GM12878 (cell line): Measurements from ENCODE around the gene RPL27A.

ENCODE experiments used
- CHD1 ChIP-seq: IDR thresholded peaks from 2 replicates; pipeline ENCODE4 v1.6.1; 2012; ENCODE audit warnings: low read depth, low read length, improper control_type of control experiment
- CTCF ChIP-seq, 3 experiments: IDR thresholded peaks in 2 of 3; conservative IDR thresholded peaks in 1 of 3; 2 replicates each; pipeline ENCODE4 v1.5.1; 2011; ENCODE audit warnings: low read depth in 3 of 3, low read length in 3 of 3, mild to moderate bottlenecking in 3 of 3, control low read depth in 2 of 3, moderate library complexity in 2 of 3, inconsistent platforms in 1 of 3, mixed read lengths in 1 of 3; ENCODE audit not compliant: control insufficient read depth in 2 of 3, insufficient read depth in 1 of 3; ENCODE audit errors: extremely low read depth in 1 of 3
- EP300 ChIP-seq, 2 experiments: fragments of 150-350 bp in 1 of 2; IDR thresholded peaks; 2 replicates each; pipeline ENCODE4 v1.6.1; 2011 to 2012; ENCODE audit warnings: low read depth in 2 of 2, low read length in 2 of 2, borderline replicate concordance in 1 of 2, improper control_type of control experiment in 1 of 2, inconsistent platforms in 1 of 2; ENCODE audit not compliant: control insufficient read depth in 1 of 2
- NBN ChIP-seq: fragments of 450-650 bp; IDR thresholded peaks from 2 replicates; pipeline ENCODE4 v1.6.1; 2016
- POLR2A ChIP-seq: IDR thresholded peaks from 2 replicates; pipeline ENCODE4 v1.6.1; 2011; ENCODE audit warnings: low read depth, mild to moderate bottlenecking, low read length
- POLR2AphosphoS5 ChIP-seq: IDR thresholded peaks from 2 replicates; pipeline ENCODE4 v1.6.1; 2011; ENCODE audit warnings: mild to moderate bottlenecking, low read length, inconsistent platforms
- POU2F2 ChIP-seq: IDR thresholded peaks from 3 replicates; pipeline ENCODE4 v1.6.1; 2011; ENCODE audit warnings: low read depth, mild to moderate bottlenecking, low read length, borderline replicate concordance
- RAD21 ChIP-seq: IDR thresholded peaks from 2 replicates; pipeline ENCODE4 v1.6.1; 2011; ENCODE audit warnings: mild to moderate bottlenecking, low read depth, low read length, moderate library complexity; ENCODE audit not compliant: insufficient read depth
- SUPT20H ChIP-seq: IDR thresholded peaks from 2 replicates; pipeline ENCODE4 v1.6.1; 2011; ENCODE audit warnings: low read depth, mild to moderate bottlenecking, low read length, moderate library complexity, borderline replicate concordance; ENCODE audit not compliant: control insufficient read depth
- TAF1 ChIP-seq: IDR thresholded peaks from 2 replicates; pipeline ENCODE4 v1.6.1; 2011; ENCODE audit warnings: mild to moderate bottlenecking, low read depth, low read length, borderline replicate concordance
- YY1 ChIP-seq: IDR thresholded peaks from 2 replicates; pipeline ENCODE4 v1.6.1; 2011; ENCODE audit warnings: low read depth, mild to moderate bottlenecking, low read length
- ZBTB33 ChIP-seq: fragments of 450-650 bp; IDR thresholded peaks from 2 replicates; pipeline ENCODE4 v1.6.1; 2017; ENCODE audit warnings: mild to moderate bottlenecking

GRCh38 chr11:8730697-8731020 is 48.1 kb downstream of the RPL27A start:
- no peak for TF ChIP-seq CHD1
- TF ChIP-seq CTCF (IDR thresholded peaks at IDR 0.05 in 2 of 3, conservative IDR thresholded peaks at IDR 0.05 in 1 of 3; ENCODE audit: control insufficient read depth in 2 of 3, extremely low read depth in 1 of 3, insufficient read depth in 1 of 3, low read depth in 3 of 3, low read length in 3 of 3): no peak
- no peak for TF ChIP-seq SUPT20H
- TF ChIP-seq POLR2A: no peak
- TF ChIP-seq RAD21: no peak
- no peak for TF ChIP-seq NBN
- no peak for TF ChIP-seq TAF1
- TF ChIP-seq EP300 (IDR thresholded peaks at IDR 0.05; ENCODE audit: borderline replicate concordance in 1 of 2, control insufficient read depth in 1 of 2, low read depth in 2 of 2, low read length in 2 of 2): no peak
- no peak for TF ChIP-seq ZBTB33
- TF ChIP-seq YY1: no peak
- TF ChIP-seq POLR2AphosphoS5: no peak
- TF ChIP-seq POU2F2: no peak
